GM19463 (cell line): ENCODE data around the gene BICDL2.

Experiments used
- ATAC-seq: cut with Tn5 transposase; IDR thresholded peaks from one replicate; pipeline ENCODE4 v1.9.1; 2021; ENCODE audit warnings: mild to moderate bottlenecking, moderate library complexity; ENCODE audit not compliant: unreplicated experiment

BICDL2 gene

DNA sequence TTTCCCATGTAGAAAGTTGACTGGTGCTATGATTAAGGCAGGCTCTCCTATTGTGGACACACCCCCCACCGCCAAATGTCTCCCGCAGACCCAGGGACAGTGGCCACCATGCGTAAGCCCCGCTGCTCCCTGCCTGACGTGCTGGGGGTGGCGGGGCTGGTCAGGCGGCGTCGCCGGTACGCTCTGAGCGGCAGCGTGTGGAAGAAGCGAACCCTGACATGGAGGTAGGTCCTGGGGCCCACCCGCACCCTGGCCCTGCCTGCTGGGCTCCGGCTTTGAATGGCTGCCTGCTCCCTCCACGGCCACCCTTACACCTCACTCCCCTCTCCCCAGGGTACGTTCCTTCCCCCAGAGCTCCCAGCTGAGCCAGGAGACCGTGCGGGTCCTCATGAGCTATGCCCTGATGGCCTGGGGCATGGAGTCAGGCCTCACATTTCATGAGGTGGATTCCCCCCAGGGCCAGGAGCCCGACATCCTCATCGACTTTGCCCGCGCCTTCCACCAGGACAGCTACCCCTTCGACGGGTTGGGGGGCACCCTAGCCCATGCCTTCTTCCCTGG lies 13.3 kb upstream of the BICDL2 start:
- no peak for ATAC-seq

DNA sequence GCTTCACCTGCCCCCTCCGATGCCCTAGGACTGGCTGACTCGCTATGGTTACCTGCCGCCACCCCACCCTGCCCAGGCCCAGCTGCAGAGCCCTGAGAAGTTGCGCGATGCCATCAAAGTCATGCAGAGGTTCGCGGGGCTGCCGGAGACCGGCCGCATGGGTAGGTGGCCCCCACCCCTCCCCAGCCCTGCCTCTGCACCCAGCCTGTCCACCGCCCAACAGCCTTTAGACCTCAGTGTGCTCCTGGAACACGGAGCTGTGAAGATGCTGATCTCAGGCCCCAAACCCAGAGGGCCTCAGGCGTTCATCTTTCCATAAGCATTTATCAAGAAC lies 10.6 kb upstream of the BICDL2 start:
- no peak for ATAC-seq

DNA sequence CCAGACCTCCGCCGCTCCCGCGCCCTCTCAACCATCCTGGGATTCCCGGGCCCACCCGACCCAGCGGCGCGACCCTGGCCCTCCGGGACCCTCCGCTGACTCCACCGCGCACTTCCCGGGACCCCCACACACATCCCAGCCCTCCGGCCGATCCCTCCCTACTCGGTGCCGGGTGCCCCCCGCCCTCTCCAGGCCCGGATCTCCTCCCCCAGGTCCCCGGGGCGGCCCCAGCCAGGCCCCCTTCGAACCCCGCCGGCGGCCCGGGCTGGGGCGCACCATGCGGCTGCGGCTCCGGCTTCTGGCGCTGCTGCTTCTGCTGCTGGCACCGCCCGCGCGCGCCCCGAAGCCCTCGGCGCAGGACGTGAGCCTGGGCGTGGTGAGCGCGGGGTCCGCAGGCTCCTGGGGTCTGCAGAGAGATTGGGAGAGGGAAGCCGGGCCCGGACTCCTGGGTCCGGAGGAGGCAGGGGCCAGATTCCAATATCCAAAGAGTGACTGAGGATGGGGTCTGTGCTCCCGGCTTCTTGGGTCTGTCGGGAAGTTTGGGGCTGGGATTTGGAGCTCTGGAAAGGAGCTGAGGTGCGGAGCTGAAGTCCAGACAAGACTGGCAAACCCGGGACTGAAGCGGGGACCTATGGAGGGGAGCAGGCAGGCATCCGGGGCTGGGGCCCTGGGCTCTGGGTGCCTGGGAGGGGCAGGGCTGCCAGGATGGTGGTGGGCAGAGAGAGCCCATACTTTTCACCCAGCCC lies 10.1 kb upstream of the BICDL2 start:
- ATAC-seq: no peak

DNA sequence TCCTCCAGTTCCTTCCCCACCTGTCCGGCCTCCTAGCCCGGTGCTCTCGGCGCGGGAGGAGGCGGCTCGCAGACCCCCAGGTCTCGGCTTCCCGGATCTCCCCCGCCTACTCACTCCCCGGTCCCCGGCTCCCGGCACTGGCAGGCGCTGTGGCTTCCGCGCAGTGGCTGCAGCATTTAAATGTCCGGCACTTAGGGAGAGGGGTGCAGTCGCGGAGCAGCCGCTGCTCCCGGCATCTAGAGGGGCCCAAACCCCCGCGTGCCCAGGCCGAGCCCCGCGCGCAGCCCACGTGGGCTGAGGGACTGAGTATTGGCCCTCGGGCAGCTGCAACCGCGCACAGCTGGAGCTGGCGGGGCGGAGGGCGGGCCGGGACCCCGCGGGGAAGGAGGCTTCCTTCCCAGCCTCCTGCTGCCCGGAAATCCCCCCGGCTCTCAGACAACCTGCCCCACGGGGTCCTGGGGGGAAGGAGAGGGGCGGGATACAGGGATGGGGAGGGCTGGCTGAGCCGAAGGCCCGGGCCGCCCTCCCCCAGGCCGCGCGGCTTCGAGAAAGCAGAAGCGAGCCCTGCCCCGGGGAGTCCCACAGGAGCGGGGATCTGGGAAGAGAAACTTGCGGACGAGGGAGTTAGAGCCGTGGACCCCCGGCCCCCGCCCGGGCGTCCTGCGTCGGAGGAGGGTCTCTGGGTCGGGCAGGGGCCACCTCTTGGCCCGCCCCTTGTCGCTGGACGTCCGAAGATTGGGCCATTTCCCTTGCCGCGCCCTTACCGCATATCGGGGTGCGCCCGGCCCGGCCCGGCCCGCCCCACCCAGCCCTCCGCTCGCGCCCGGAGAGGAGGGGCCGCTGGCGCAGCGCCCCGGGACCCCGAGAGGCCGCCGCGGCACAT lies 9.3 kb upstream of the BICDL2 start, which contains the start of gene MMP25:
Gene MMP25, plus strand, starts transcription at position 804 of the 883 bp plus-strand sequence. CDS start 357 bp downstream, outside the sequence.
- ATAC-seq: no peak

DNA sequence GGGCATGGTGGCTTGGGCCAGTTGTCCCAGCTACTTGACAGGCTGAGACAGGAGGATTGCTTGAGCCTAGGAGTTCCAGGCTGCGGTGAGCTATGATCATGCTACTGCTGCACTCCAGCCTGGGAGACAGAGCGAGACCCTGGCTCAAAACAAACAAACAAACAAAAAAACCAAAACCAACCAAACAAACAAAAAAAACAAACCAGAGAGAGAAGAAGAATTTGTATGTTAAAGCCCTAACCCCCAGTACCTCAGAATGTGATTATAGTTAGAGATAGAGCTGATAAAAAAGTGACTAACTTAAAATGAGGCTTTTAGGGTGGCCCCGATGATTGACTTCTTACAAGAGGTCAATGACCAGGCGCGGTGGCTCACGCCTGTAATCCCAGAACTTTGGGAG lies 8.0 kb upstream of the BICDL2 start:
- no peak for ATAC-seq

DNA sequence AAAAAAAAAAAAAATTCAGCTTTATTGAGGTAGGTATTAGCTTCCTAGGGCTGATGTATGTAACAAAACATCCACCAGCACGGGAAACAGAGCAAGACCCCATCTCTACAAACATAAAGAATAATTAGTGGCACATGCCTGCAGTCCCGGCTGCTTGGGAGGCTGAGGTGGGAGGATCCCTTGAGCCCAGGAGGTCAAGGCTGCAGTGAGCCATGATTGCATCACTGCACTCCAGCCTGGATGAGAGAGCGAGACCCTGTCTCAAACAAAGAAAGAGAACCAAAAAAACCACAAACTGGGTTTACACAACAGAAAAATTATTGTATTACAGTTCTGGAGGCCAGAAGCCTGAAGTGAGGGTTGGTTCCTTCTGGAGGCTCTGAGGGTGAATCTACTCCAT lies 5.6 kb upstream of the BICDL2 start:
- no peak for ATAC-seq

DNA sequence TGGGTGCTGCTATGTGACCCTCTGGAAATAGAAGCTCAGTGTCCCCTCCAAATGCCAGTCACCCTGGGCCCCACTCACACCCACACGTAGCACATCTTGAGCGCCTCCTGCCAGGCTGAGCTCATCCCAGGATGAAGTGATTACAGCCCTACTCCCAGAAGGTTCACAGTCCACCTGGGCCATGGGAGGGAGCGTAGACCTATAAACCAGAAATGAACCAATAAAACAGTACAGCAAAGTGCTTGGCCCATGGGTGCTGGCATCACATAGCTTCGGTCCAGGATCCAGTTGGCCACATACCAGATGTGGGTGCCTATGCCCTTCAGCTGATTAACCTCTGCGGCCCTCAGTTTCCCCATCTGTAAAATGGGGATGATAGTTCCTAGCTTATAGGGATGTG lies 2.2 kb upstream of the BICDL2 start:
- no peak for ATAC-seq

DNA sequence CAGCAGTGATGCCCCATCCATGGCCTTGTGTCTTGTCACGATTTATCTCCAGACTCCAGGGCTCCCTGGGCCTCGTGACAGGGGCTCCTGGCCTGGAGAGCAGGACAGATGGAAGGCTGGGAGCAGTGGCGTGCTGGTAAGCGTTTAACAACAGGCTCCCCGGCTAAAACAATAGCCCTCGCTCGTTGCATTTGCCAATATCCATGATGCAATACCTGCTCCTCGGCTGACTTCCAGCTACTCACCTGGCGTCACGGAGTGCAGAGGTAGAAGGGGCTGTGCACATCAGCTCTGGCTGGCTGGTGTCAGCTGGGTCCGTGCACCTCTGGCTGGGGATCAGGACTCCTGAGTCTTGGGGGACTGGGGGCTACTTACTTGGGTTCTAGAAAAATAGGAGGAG lies 1.5 kb upstream of the BICDL2 start:
- no peak for ATAC-seq

DNA sequence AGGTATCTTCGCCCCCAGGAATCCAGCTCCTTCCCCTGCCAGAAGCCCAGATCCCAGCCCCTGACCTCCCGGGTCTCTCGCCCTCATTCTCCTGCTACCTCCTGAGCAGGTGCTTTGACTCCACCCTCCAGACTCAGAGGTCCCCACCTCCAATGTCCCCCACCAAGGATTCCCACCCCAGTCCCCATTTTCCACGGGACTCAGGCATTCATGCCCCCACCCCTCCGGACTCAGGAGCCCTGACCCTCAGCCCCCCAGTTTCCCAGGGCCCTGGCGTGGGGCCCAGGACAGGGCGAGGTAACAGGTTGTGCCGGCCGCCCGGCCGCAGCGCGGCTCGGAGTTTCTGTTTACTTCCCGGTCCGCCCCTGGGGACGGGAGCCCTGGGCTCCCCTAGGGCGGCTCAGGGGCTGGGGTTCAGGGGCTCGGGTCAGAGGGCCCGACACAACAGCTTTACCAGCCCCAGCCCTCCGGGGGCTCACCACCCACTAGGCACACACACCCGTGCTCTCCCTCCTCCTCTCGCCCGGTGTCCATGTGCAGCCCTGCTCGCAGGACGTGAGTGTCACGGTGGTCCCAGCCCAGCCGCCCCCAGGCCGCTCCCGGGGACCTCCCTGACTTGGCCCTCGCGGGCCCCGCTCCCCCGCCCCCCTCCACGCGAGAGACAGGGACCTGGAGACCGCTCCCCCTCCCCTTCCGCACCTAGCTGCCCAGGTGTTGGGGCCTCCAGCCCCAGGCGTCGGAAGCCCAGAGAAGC lies 595 bp downstream of the BICDL2 start:
- ATAC-seq: no peak

DNA sequence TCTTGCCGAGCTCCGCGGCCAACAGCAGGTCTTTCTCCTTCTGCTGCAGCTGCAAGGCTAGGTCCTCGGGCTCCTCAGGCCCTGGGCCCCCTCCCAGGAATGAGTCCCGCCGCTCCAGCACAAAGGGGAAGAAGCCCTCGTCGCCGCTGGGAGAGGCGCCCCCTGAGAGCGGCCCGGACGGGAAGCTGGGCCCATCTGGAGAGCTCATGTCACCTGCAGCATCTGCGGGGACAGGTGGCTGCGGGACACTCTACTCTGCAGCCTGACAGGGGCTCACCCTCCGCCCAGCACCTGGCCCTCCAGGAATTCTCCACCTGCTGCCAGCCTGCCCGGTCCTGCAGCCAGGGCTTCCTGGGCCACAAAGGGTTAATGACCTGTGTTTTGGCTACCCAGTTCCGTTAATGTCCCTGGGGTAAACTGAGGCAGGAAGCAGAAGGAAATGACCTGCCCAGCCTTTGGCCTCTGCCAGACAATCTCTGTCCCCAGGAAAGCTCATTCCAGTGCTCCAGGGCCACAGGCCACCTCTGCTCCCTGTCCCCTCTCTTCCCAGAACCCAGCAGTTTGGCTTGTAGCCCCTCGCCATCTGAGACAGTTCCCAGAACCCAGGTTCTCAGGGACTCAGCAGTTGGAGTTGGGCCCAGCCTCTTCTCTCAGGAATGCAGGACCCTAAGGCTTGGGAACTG lies 1.3 kb downstream of the BICDL2 start:
- no peak for ATAC-seq

DNA sequence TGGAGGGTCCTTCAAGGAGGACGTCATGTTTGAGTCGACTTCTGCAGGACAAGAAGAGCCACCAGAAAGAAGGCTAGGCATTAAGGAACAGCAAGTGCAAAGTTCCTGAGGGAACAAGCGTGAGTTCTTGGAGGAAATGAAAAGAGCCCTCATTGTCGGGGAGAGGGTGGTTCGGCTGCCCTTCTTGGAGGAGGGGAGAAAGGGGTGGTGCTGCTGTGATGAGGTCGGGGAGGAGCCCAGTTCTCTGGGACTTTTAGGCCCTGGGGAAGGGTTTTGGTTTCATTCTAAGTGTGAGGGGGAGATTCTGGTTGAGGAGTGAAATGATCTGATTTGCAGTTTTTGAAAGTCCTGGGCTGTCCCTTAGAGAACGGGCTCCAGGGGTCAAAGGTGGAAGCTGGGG lies 4.1 kb downstream of the BICDL2 start:
- no peak for ATAC-seq

DNA sequence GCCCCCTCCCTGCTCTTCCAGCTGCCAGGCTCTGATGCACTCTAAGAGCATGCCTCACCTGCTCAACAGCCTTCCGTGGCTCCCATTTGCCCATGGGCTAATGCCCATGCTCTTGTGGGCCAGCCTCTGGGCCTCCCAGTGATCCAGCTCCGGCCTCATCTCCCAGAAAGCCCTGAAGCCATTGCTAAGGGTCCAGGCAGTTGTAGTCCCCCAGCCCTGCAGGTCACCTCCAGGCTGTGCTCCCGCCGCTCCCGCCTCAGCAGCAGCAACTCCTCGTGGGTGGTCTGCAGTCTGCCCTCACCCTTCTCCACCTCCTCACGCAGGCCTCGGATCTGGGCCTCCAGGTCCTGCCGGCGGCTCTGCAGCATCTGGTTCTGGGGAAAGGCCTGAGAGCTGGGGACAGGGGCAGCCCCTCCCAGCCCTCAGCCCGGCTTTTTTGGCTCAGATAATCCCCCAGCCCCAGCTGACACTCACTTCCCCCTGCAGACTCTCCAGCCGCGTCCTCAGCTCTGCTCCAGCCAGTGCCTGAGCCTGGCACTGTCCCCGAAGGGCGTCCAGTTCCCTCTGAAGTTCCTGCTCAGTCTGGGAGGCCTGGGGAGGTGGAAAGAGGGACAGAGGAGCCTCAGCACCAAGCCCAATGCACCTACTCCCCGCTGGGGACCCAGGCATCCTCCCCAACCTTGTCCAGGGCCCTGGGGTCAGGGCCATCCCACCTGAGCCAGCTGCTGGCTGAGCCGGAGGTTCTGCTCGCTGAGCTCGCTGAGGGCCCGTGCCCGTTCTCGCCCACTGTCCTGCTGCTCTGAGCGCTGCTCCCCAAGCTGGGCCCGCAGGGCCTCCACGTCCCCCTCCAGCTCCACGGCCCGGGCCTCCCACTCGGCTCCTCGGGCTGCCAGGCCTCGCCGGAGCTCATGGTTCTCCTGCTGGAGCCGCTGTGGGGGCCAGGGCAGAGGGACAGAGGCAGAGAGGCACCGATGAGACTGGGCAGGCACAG lies 6.2 kb downstream of the BICDL2 start:
- no peak for ATAC-seq

DNA sequence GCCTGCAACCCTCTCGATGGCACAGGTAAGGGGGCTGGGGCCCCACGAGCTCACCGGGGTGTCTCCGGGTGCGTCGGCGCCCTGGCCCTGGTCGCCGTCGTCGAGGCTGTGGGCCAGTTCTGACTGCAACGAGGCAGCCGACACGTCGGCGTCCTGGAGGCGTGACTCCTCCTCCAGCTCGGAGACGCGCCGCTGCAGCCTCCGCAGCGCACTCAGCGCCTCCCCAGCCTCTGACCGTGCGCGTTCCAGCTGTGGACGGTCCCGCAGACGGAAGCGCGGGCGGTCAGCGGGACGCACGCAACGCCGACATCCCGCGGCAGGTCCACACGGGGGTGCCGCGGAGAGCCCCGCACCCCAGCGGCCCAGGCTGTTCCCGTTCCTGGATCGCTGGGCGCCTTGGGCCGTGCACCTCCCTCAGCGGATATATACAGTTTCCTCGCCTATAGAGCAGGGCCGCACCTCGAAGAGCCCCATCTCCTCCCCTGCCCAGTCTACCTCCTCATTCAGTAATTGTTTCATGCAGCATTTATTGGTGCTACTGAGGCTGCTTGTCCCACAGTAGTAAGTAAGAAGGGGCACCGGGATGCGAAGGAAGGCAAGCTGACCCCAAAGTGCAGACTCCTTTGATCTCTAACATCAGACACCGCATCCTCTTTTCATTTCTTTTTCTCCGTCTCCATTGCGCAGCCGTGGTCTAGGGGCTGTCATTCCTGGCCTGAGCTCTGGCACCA lies 7.1 kb downstream of the BICDL2 start:
- ATAC-seq: no peak

DNA sequence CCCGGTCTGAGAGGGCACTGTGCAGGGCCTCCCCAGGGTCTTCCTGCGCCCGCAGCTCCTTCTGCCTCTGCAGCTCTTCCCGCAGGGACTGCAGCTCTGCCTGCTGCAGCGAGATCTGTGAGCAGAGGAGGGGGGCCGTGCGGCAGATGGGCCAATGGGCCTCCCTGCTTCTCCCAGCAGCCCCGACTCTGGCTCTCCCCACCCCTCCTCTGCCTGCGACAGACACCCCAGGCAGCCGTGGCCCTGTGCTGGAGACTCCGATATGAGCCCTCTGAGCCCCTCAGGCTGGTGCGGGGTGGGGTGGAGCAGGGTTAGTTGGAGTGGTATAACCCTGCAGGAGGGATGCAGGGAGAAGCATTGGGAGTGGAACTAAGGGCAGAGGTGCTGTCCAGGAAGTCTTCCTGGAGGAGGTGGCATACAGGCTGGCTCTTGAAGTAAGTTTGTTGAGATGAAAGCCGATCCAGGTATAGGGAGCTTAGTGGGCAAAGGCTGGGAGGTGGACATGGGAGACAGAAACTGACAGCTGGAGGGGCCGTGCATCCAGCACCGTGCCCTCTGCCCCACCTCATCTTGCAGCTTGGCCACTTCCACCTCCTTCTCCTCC lies 7.9 kb downstream of the BICDL2 start:
- ATAC-seq: no peak

DNA sequence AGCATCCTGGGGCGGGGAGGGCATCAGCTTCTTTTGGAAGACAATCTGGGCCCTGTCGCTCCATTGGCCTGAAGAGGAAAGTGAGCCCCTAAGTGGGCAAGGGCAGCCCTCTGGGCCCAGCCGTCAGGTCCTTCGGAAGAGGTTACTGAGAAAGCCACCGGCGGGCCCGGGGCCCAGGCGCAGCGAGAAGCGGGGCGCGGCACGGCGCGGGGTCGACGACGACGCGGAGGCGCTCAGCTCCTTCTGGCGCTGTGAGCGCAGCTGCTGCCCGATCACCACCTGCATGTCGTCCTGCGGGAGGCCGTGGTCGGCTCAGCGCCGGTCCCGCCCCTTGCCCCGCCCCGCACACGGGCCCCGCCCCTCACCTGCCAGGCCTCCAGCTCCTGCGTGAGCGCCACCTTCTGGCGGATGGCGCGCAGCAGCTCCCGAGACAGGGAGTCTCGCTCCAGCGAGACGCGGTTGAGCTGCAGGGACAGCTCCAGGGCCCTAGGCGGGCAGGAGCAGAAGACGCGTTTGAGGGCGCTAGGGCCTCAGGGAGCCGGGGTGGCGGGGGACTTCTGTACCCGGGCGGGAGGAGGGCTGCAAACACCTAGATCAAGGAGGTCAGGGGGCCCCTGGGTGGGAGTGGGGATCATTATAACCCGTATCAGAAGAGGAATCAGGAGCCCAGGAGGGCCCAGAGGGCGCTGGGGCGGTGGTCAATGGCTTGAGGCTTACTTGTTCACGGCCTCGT lies 8.6 kb downstream of the BICDL2 start:
- ATAC-seq: no peak

DNA sequence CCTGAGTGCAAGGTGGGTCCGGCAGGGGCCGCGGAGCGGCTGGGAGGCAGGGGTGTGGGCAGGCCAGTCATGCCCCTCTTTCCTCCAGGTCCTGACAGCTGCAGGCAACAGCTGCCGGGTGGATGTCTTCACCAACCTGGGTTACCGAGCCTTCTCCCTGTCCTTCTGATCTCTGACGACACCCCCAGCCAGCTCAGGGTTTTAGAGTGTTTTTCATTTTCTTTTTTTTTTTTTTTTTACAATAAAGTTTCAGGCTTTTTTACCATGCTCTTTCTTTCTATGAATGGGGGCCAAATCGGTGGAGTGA lies 9.3 kb downstream of the BICDL2 start:
- no peak for ATAC-seq

DNA sequence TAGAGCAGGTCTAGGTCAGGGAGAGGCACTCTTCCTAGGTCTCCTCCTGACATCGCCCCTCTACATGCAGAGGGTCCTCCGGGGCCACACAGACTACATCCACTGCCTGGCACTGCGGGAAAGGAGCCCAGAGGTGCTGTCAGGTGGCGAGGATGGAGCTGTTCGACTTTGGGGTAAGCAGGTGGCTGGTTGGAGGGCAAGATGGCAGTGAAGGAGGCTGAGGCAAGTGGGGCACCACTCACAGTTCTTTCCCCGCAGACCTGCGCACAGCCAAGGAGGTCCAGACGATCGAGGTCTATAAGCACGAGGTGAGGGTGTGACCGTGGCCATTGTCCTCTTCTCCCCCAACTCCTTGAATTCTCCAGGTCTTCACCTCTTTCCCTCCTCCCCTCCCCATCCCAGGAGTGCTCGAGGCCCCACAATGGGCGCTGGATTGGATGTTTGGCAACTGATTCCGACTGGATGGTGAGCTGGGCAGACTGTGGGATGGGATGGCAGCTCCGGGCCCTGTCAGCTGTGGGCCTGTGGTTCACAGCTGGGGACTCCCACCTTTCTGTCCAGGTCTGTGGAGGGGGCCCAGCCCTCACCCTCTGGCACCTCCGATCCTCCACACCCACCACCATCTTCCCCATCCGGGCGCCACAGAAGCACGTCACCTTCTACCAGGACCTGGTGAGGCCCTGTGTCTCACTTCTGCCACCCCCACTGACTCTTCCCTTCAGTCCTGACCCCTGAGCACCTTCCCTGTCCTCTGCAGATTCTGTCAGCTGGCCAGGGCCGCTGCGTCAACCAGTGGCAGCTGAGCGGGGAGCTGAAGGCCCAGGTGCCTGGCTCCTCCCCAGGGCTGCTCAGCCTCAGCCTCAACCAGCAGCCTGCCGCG lies 9.9 kb downstream of the BICDL2 start:
- no peak for ATAC-seq
